Testis (tissue), 3 donors: ENCODE data around the gene WDR48. TPM values are rescaled to one million over a fixed set of nuclear protein-coding genes. Genes with fewer than 3 reads are reported as not detected.

Source experiments
- DNase-seq: peaks from one replicate; pipeline ENCODE4 v3.0.0-alpha.2; 2019
- H3K27ac ChIP-seq, 2 donors: fragments of 200-600 bp; sonication (generic); one replicate each; pipeline ENCODE4 v1.5.1; 2019
- H3K27me3 ChIP-seq: fragments of 200-600 bp; sonication (generic); one replicate; pipeline ENCODE4 v1.5.1; 2019
- H3K36me3 ChIP-seq: fragments of 200-600 bp; sonication (generic); one replicate; pipeline ENCODE4 v1.5.1; 2017; ENCODE audit warnings: low read depth; ENCODE audit errors: missing control alignments
- H3K4me1 ChIP-seq: fragments of 200-600 bp; sonication (generic); one replicate; pipeline ENCODE4 v1.5.1; 2019
- H3K4me3 ChIP-seq, 2 donors: fragments of 200-600 bp; sonication (generic); one replicate each; pipeline ENCODE4 v1.5.1; 2017 to 2019
- H3K9me3 ChIP-seq: fragments of 200-600 bp; sonication (generic); one replicate; pipeline ENCODE4 v1.5.1; 2017
- POLR2A ChIP-seq: fragments of 450-650 bp; IDR thresholded peaks from one replicate; pipeline ENCODE4 v1.6.1; 2017; ENCODE audit warnings: antibody characterized with exemption, mild to moderate bottlenecking, moderate library complexity
- WGBS, 2 donors: methylation state at CpG; one replicate each; pipeline ENCODE4 v1.1.5; 2018; 5-methylcytosine and 5-hydroxymethylcytosine counted together
- intact Hi-C: fragments of 100-400 bp; cut with DNase I; formaldehyde crosslinking; loops from one replicate; pipeline ENCODE4 v1.15.1; 2023; ENCODE audit warnings: low total_unique reads
- polyA plus RNA-seq: library from polyadenylated mRNA; stranded (reverse); fragments of 350-450 nt; fragmentation: Illumina TruSeq; extraction: RNeasy Lipid Tissue Mini Kit (QIAGEN cat#74804); gene quantifications from one replicate; pipeline ENCODE4 v1.2.3, GENCODE V29; 2014; ENCODE audit warnings: low read depth, low replicate concordance; ENCODE audit not compliant: insufficient read depth
- total RNA-seq, 2 donors: library from RNA; depleted of rRNA; stranded (reverse); fragments of >200 nt; gene quantifications; one replicate each; pipeline ENCODE4 v1.2.3, GENCODE V29; 2016
- TF ChIP-seq, protein P1 (sequence below), 3 experiments: fragments of 450-650 bp in 2 of 3; fragments of 200-600 bp in 1 of 3; sonication (generic) in 1 of 3; IDR thresholded peaks; one replicate each; pipeline ENCODE4 v1.5.1; 2016 to 2019; ENCODE audit warnings: antibody characterized with exemption in 3 of 3, mild to moderate bottlenecking in 2 of 3, moderate library complexity in 1 of 3

WDR48 gene
- total and polyA plus RNA-seq, 3 donors from 2014 or later = 67.8 to 130 (median 74.1) TPM

DNA sequence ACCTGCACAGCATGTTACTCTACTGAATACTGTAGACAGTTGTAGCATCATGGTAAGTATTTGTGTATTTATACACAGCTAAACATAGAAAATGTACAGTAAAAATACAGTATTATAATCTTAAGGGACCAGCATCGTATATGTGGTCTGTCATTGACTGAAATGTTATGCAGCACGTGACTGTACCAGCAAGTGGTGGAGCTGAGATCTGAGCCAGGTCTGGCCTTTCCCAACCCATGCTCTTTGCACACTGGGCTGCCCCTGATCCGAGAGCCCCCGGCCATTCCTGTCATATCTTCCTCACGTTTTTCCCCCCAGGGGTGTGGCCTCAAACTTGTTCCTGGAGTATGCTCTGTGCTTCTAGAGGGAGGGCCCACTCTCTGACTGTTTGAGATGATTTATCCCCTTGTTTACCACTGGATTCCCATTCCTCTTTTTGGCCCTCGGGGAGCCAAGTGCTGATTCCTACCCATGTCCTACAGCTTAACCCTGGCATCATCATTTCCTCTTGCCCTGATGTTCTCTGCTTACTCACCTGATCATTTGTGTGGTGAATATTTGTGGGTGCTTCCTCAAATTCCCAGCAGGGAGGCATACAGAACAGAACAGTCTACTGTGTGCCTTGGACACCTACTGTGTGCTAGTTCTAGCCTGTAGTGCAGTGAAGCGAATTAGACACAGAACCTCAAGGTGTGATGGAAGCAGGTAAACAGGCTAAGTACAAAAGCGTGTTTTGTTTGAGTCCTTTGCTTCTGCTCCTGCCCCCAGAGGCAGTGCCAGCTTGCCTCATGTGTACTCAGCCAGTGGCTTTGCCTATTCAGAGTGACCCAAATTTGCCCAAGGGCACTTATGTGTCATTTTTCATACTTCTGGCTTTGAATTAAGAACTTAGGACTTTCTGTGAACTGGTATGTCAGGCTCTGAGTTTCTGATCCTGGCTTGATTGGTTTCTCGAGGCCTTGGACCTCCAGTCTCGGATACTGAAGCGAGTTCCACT, 80.6 kb downstream of the WDR48 start:
- no peak for DNase-seq
- WGBS, 2 donors = 85 to 88% methylated on average over 11 of the region's 11 CpGs
- TF ChIP-seq, protein P1, sequence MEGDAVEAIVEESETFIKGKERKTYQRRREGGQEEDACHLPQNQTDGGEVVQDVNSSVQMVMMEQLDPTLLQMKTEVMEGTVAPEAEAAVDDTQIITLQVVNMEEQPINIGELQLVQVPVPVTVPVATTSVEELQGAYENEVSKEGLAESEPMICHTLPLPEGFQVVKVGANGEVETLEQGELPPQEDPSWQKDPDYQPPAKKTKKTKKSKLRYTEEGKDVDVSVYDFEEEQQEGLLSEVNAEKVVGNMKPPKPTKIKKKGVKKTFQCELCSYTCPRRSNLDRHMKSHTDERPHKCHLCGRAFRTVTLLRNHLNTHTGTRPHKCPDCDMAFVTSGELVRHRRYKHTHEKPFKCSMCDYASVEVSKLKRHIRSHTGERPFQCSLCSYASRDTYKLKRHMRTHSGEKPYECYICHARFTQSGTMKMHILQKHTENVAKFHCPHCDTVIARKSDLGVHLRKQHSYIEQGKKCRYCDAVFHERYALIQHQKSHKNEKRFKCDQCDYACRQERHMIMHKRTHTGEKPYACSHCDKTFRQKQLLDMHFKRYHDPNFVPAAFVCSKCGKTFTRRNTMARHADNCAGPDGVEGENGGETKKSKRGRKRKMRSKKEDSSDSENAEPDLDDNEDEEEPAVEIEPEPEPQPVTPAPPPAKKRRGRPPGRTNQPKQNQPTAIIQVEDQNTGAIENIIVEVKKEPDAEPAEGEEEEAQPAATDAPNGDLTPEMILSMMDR (IDR thresholded peaks at IDR 0.05) = no peak
- TF ChIP-seq POLR2A = no peak
- H3K4me3 ChIP-seq = no peak overlapping the region
- H3K36me3 ChIP-seq = no peaks in the 10 kb centered on the region
- H3K27ac ChIP-seq = no peak overlapping the region
- intact Hi-C loops = no loop called here
- no peaks in the 10 kb centered on the region for H3K9me3 ChIP-seq
- no peaks in the 10 kb centered on the region for H3K4me1 ChIP-seq
- no peaks in the 10 kb centered on the region for H3K27me3 ChIP-seq

DNA sequence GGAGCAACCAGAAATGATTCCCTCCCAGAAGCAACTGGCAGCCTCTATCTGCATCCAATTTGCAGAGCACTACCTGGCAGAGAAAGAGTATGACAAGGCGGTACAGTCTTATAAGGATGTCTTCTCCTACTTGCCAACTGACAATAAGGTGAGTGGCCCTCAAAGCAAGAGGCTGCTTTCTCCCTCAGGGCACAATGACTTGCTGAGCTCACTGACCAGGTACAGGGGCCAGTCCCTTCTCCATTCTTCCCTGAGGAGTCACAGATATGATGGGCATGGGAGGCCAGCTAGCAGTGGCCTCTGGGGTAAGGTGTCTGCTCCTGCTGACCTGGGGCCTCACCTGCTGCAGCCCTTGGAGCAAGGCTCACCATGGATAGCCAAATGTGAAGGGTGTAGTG, 81.3 kb downstream of the WDR48 start:
- H3K9me3 ChIP-seq = no peaks in the 10 kb centered on the region

DNA sequence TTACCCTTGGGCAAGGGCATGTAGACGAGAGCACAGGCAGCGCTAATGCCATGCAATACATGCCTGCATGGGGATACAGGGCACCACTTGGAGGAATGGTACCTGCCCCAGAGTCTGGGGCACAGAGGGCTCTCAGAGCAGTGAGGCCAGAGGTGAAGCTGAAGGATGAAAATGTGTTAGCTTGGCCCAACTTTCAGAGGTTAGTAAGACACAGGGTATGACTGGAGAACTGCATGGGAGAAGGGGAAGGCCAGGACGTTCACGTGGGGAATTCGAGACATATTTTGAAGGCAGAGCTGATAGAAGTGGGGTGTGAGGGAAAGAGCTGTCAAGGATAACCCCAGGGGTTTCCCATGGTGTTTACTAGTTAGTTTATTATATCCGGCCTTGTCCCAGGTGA, 82.0 kb downstream of the WDR48 start:
- 83 to 92% methylated on average over 5 to 6 of the region's 6 CpGs for WGBS, 2 donors

More for the DNA sequence above, 81.3 kb downstream of the WDR48 start:
- intact Hi-C loops = no loop called here
- no peak for DNase-seq
- no peak overlapping the region for H3K27ac ChIP-seq
- H3K27me3 ChIP-seq = no peaks in the 10 kb centered on the region
- H3K36me3 ChIP-seq = no peaks in the 10 kb centered on the region
- H3K4me1 ChIP-seq = no peaks in the 10 kb centered on the region
- no peak for TF ChIP-seq POLR2A
- TF ChIP-seq, protein P1 (IDR thresholded peaks at IDR 0.05) = no peak
- 92 to 100% methylated on average over 1 of the region's 1 CpG for WGBS, 2 donors
- no peak overlapping the region for H3K4me3 ChIP-seq

DNA sequence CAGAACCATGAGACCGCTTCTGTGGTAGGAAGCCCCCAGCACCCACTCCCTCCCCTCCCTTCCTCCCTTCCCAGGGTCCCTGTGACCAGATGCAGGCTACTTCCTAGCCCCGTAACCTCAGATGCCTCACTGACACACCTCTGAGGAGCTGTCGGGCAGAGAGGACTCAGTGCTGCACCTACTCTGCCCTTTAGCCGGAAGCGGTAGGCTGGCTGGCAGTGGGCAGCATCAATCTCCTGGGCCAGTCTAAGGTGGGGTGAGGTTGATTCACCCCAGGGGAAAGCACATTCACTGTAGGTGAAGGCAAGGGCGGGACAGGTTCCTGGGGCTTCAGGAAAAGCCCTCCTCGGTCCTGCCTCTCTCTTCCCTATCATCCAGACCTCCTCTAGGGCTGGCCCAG, 82.5 kb downstream of the WDR48 start:
- intact Hi-C loops = no loop called here
- H3K27ac ChIP-seq = no peak overlapping the region
- 97 to 100% methylated on average over 1 to 7 of the region's 7 CpGs for WGBS, 2 donors
- no peaks in the 10 kb centered on the region for H3K36me3 ChIP-seq
- no peaks in the 10 kb centered on the region for H3K9me3 ChIP-seq
- DNase-seq = no peak
- H3K4me3 ChIP-seq = no peak overlapping the region
- no peak for TF ChIP-seq POLR2A
- TF ChIP-seq, protein P1 (IDR thresholded peaks at IDR 0.05) = no peak
- H3K27me3 ChIP-seq = no peaks in the 10 kb centered on the region
- H3K4me1 ChIP-seq = no peaks in the 10 kb centered on the region

More for the DNA sequence above, 82.0 kb downstream of the WDR48 start:
- no peaks in the 10 kb centered on the region for H3K36me3 ChIP-seq
- no peak overlapping the region for H3K4me3 ChIP-seq
- no peaks in the 10 kb centered on the region for H3K9me3 ChIP-seq
- intact Hi-C loops = no loop called here
- DNase-seq = no peak
- TF ChIP-seq POLR2A = no peak
- TF ChIP-seq, protein P1 (IDR thresholded peaks at IDR 0.05) = no peak
- no peaks in the 10 kb centered on the region for H3K4me1 ChIP-seq
- H3K27ac ChIP-seq = no peak overlapping the region
- H3K27me3 ChIP-seq = no peaks in the 10 kb centered on the region
